Iris pigment epithelial cell (primary cell): ENCODE data around the gene DDX39A.
A peak's percentile ranks its signal among the peaks of the same experiment; 100 is the strongest.

ENCODE experiments used
- DNase-seq: peaks from one replicate; pipeline ENCODE4 v3.0.0-alpha.2; 2011; ENCODE audit warnings: low read depth

The DDX39A gene

DNA sequence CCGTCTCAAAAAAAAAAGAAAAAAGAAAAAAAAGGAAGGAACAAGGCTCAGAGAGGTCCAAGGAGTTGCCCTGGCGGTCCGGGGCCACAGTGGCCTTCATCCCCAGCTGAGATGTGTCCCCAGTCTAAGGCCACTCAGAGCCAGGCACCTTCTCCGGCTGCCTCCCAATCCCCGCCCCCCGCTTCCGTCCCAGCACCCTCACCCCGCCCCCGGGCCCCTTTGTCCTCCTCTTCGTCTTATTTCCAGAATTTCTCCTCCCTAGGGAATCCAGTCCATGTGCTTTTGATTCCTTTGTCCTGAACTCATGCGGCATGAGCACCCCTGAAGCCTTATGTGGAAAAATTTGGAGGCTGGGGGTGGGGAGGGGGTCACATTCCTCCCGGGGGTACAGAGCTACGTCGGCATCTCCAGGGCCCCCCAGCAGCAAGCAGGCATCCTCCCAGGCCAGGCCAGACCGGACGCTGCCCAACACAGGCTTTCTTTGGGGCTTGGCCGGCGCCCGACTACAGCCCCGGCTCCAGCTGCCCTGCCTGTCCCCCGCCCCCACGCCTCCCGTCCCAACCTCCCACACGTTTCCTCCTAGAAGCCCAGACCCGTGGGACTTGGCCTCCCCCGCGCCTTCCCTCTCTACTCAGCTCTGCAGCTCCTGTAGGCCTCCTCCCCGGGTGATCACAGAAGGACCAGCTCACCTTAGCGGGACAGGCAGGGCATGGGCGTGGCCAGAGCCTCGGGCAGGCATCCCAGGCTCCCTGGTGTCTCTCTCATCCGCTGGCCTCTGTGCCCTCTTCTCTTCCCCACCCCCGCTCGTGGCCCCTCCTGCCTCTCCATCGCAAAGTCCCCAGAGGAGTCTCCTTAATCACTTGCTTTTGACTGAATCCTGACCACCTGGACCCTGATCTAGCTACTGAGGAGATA is 55.7 kb downstream of the DDX39A start:
- peak; percentile 54 for DNase-seq

DNA sequence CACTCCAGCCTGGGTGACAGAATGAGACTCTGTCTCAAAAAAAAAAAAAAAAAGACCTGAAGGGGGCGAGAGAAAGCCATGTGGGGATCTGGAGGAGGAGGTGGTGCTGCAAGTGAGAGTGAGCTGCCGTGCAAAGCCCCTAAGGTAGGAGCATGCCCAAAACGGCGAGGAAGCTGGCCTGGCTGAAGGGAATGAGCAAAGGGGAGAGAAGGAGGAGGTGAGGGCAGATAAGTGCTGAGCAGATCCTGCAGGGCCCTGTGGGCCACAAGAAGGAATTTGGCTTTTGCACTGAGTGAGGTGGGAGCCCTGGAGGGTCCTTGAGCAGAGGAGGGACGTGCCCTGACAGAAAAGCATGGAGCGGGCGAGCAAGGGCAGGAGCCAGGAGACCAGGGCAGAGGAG is 57.3 kb downstream of the DDX39A start:
- no peak for DNase-seq
